Measurements from ENCODE around the gene CCL11.
"Not testable (repeated sequence)": the region's sequence is repeated elsewhere in the genome, so short reads cannot be mapped to it uniquely, and the experiment has no call there.

Gene CCL11

DNA sequence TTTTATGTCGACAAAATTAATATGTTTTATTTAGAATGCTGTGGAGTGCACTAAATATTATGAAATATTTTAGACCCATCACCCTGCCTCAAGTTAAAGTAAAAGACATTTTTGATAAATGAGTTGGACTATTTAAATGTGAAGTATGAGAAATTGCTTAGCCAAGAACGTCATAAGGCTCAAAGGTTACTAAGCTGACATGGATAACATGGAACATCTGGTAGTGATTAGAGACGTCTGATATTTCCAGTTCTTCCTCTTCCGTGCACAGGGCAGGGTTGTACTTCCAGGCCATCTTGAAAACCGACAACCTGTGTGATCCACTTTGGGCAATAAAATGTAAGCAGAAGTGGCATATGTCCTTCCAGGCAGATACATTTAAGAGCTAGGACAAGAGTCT is 26.5 kb downstream of the CCL11 start:
- DNase-seq: no peak

DNA sequence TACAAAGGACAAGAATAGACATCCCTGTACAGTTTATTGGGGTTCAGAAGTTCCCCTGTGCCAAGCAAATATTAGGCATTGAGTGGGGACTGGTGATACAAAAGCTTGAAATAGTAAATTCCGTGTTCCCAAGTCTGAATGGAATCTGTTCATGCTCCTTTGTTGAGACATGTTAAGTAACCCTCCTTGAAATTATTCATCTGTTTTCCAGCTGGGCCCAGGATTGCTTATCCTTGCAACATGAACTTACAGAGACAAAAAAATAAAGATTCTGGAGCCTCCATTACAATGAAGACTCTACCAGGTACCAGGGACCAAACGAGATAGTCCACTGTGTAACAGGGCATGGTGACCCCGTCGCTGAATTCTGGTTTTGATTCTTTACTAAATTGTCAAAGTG is 27.6 kb downstream of the CCL11 start:
- DNase-seq: no peak

DNA sequence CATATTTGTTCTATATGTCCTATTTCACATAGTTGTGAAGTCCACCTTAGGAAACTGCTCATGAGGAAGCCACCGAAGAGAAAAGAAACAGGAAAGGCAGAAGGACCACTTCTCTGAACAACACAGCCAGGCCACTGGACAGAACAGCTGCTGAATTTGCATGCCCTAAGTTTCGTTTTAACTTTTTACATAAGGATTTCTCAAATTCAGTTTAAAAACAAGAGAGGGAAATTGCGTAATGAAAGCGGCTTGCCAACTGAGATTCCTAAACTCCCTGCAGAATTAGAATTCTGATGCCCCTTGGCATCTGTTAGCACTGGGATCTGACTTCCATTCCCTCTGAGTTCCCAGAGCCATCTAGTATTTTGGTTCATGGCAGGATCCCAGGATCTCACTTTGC is 28.7 kb downstream of the CCL11 start:
- DNase-seq: no peak

DNA sequence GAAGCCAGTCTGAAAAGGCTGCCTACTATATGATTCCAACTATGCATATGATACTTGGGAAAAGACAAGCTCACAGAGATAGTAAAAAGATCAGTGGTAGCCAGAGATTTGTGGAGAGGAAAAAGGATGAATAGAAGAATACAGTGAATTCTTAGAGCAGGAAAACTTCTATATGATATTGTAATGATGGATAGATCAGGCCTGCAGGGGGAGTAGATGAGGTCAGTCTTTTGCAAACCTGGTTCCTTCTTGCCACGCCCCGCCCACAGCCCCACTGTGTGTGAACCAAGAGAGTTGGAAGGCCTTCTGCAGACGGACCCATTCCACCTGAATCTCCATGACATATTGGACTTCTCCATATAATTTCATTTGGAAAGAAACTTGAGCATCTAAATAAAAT is 32.9 kb downstream of the CCL11 start:
- no peak for DNase-seq

DNA sequence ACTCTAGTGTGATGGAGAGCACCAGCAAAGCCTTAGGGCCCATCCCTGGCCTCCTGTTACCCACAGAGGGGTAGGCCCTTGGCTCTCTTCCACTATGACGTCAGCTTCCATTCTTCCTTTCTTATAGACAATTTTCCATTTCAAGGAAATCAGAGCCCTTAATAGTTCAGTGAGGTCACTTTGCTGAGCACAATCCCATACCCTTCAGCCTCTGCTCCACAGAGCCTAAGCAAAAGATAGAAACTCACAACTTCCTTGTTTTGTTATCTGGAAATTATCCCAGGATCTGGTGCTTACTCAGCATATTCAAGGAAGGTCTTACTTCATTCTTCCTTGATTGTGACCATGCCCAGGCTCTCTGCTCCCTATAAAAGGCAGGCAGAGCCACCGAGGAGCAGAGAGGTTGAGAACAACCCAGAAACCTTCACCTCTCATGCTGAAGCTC is 33.5 kb downstream of the CCL11 start, which contains the start of gene CCL8:
TSS of gene CCL8 (plus strand) at position 397 of the 445 bp plus-strand sequence. CDS start 67 bp downstream, outside the sequence.
- DNase-seq: no peak

DNA sequence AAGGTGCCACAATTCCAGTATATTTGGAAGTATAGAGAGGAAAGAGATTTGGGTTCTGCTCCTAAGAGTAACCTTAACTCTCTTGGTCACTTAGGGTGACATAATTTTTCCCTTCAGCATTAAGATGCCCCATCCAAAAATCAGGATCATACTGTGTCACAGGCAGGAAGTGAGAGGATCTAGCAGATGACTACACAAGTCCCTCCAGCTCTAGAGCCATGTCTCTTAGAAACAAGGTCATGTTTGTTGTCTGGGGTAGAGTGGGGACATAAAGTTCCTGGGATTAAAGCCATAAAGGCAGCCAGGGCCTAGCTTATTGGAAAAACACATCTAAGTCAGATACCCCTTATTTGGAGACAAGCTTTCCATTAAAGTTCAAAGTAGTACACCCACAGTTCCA is 36.4 kb downstream of the CCL11 start:
- DNase-seq: no peak

DNA sequence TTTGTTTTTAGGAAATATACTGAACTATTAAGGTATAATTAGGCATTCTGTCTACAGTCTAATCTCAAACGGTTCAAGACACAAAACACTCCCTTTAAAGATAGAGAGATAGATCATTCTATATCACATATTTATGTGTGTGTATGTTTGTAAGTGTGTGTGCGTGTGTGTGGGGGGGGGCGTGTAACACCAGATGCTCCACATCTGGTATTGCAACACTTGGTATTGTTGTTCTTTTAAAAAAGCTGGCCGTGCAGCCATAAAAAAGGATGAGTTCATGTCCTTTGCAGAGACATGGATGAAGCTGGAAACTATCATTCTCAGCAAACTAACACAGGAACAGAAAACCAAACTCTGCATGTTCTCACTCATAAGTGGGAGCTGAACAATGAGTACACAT is 42.0 kb downstream of the CCL11 start:
- DNase-seq: not testable (repeated sequence)

DNA sequence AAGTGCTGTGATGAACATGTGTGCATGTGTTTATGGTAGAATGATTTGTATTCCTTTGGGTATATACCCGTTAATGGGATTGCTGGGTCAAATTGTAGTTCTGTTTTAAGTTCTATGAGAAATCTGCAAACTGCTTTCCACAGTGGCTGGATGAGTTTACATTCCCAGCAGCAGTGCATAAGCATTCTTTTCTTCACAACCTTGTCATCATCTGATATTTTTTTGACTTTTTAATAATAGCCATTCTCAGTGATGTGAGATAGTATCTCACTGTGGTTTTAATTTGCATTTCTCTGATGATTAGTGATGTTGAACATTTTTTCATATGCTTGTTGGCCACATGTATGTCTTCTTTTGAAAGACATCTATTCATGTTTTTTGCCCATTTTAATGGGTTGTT is 52.2 kb downstream of the CCL11 start:
- no peak for DNase-seq

Measured in activated gamma-delta T cell treated with Interleukin-2 at 50 U/mL for 16 hours (primary cell).